ENCODE measurements around the gene SPECC1. TPM values are rescaled to one million over a fixed set of nuclear protein-coding genes. Genes with fewer than 3 reads are reported as not detected.

SPECC1 gene
- total and polyA plus RNA-seq, 9 of the 15 experiments (the other 6 are each of a cell fraction or from before 2014, with no cell fraction given), result 2.4 to 19.6 (median 14.7) TPM

DNA sequence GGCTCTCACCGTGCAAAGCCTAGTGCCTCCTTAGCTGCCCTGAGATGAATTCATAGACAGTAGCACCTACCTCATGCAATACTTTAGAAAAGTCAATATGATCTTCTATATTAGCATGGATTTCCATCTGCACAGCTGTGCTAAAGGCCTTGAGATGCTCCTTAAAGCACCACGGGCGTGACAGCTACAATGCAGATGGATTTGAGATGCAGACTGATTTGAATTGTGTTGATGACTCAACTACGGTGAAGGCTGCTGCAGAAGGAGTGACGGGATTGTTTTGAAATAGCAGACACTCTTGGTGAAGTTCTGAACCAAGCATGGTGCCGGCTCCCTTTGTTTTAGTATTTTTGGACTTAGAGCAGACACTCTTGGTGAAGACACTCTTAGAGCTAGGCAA, 88.2 kb downstream of the SPECC1 start:
- no peak overlapping the region for H3K9ac ChIP-seq (ENCODE audit: insufficient read depth in 1 of 2, low read depth in 2 of 2, low read length in 2 of 2)
- ATAC-seq (no peak), DNase-seq (ENCODE audit: extremely low read depth in 1 of 4, low spot score in 3 of 4) (no peak), FAIRE-seq (no peak)
- H2AFZ ChIP-seq (ENCODE audit: low read depth, low read length), result no peak overlapping the region
- no peak overlapping the region for H3K4me3 ChIP-seq
- no peaks in the 10 kb centered on the region for H3K4me1 ChIP-seq (replicated peaks in 1 of 2; ENCODE audit: control insufficient read depth in 2 of 2, insufficient read depth in 2 of 2, low read length in 2 of 2)
- H3K36me3 ChIP-seq (ENCODE audit: control insufficient read depth, insufficient read depth, low read length), result no peaks in the 10 kb centered on the region
- no peaks in the 10 kb centered on the region for H3K9me1 ChIP-seq (ENCODE audit: control insufficient read depth, insufficient read depth, low read length)
- intact Hi-C loops (cut with micrococcal nuclease), result loop anchor here (10.0 kb wide), 1 partner anchor 83 kb away; no protein-coding TSS in a partner anchor
- no peak overlapping the region for H3K4me2 ChIP-seq (ENCODE audit: insufficient read depth, low read length)
- no peaks in the 10 kb centered on the region for H4K20me1 ChIP-seq (replicated peaks; ENCODE audit: control insufficient read depth, insufficient read depth, low read length)
- H3K27me3 ChIP-seq (ENCODE audit: control insufficient read depth in 2 of 2, insufficient read depth in 2 of 2, low read length in 2 of 2), result no peaks in the 10 kb centered on the region
- in situ Hi-C loops (cut with MboI), result no loop called here
- ChIA-PET CTCF (ENCODE audit: low intra/inter-chr PET ratio) (no interaction called here), POLR2A (no interaction called here)
- 45% methylated on average over 5 of the region's 6 CpGs for WGBS (ENCODE audit: insufficient coverage, low coverage, missing lambda C conversion rate)
- no peaks in the 10 kb centered on the region for H3K79me2 ChIP-seq (ENCODE audit: control insufficient read depth, insufficient read depth, low read length)
- H3K27ac ChIP-seq (ENCODE audit: extremely low read depth, low read depth, low read length), result no peak overlapping the region
- BruUV-seq (replicated peaks), result no TSS peak
- H3K9me3 ChIP-seq (replicated peaks; ENCODE audit: control insufficient read depth, insufficient read depth, low read depth, low read length), result no peaks in the 10 kb centered on the region
- TF ChIP-seq SREBF1 (IDR thresholded peaks at IDR 0.05; ENCODE audit: borderline replicate concordance, low read depth, low read length), result no peak
- TF ChIP-seq ZNF217 (CRISPR knock-in tag; IDR thresholded peaks at IDR 0.05), result no peak
- TF ChIP-seq, protein P1, sequence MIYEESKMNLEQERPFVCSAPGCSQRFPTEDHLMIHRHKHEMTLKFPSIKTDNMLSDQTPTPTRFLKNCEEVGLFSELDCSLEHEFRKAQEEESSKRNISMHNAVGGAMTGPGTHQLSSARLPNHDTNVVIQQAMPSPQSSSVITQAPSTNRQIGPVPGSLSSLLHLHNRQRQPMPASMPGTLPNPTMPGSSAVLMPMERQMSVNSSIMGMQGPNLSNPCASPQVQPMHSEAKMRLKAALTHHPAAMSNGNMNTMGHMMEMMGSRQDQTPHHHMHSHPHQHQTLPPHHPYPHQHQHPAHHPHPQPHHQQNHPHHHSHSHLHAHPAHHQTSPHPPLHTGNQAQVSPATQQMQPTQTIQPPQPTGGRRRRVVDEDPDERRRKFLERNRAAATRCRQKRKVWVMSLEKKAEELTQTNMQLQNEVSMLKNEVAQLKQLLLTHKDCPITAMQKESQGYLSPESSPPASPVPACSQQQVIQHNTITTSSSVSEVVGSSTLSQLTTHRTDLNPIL (CRISPR knock-in tag; IDR thresholded peaks at IDR 0.05), result no peak
- no peak for TF ChIP-seq FOXM1 (IDR thresholded peaks at IDR 0.05; ENCODE audit: low read depth)
- TF ChIP-seq FOXM1 (CRISPR knock-in tag; IDR thresholded peaks at IDR 0.05; ENCODE audit: low read depth), result no peak
- no peak for TF ChIP-seq ZNF431 (CRISPR knock-in tag; IDR thresholded peaks at IDR 0.05)
- no peak for TF ChIP-seq BACH1 (tag; IDR thresholded peaks at IDR 0.05)
- no peak for TF ChIP-seq NRF1 (conservative IDR thresholded peaks at IDR 0.05 in 1 of 2, IDR thresholded peaks at IDR 0.05 in 1 of 2)
- no peak for TF ChIP-seq ELF2 (CRISPR knock-in tag; IDR thresholded peaks at IDR 0.05)
- TF ChIP-seq BRF1 (IDR thresholded peaks at IDR 0.05; ENCODE audit: borderline replicate concordance, extremely low read depth, insufficient read length), result no peak
- TF ChIP-seq, protein P2, sequence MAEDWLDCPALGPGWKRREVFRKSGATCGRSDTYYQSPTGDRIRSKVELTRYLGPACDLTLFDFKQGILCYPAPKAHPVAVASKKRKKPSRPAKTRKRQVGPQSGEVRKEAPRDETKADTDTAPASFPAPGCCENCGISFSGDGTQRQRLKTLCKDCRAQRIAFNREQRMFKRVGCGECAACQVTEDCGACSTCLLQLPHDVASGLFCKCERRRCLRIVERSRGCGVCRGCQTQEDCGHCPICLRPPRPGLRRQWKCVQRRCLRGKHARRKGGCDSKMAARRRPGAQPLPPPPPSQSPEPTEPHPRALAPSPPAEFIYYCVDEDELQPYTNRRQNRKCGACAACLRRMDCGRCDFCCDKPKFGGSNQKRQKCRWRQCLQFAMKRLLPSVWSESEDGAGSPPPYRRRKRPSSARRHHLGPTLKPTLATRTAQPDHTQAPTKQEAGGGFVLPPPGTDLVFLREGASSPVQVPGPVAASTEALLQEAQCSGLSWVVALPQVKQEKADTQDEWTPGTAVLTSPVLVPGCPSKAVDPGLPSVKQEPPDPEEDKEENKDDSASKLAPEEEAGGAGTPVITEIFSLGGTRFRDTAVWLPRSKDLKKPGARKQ (CRISPR knock-in tag; IDR thresholded peaks at IDR 0.05), result no peak
- TF ChIP-seq, protein P3, sequence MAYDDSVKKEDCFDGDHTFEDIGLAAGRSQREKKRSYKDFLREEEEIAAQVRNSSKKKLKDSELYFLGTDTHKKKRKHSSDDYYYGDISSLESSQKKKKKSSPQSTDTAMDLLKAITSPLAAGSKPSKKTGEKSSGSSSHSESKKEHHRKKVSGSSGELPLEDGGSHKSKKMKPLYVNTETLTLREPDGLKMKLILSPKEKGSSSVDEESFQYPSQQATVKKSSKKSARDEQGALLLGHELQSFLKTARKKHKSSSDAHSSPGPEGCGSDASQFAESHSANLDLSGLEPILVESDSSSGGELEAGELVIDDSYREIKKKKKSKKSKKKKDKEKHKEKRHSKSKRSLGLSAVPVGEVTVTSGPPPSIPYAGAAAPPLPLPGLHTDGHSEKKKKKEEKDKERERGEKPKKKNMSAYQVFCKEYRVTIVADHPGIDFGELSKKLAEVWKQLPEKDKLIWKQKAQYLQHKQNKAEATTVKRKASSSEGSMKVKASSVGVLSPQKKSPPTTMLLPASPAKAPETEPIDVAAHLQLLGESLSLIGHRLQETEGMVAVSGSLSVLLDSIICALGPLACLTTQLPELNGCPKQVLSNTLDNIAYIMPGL (CRISPR knock-in tag; IDR thresholded peaks at IDR 0.05), result no peak
- TF ChIP-seq ZNF175 (CRISPR knock-in tag; IDR thresholded peaks at IDR 0.05; ENCODE audit: low read depth), result no peak
- no peak for TF ChIP-seq NCOA1 (IDR thresholded peaks at IDR 0.05; ENCODE audit: low read depth)
- TF ChIP-seq TCF7 (IDR thresholded peaks at IDR 0.05; ENCODE audit: borderline replicate concordance), result no peak
- TF ChIP-seq, protein P4, sequence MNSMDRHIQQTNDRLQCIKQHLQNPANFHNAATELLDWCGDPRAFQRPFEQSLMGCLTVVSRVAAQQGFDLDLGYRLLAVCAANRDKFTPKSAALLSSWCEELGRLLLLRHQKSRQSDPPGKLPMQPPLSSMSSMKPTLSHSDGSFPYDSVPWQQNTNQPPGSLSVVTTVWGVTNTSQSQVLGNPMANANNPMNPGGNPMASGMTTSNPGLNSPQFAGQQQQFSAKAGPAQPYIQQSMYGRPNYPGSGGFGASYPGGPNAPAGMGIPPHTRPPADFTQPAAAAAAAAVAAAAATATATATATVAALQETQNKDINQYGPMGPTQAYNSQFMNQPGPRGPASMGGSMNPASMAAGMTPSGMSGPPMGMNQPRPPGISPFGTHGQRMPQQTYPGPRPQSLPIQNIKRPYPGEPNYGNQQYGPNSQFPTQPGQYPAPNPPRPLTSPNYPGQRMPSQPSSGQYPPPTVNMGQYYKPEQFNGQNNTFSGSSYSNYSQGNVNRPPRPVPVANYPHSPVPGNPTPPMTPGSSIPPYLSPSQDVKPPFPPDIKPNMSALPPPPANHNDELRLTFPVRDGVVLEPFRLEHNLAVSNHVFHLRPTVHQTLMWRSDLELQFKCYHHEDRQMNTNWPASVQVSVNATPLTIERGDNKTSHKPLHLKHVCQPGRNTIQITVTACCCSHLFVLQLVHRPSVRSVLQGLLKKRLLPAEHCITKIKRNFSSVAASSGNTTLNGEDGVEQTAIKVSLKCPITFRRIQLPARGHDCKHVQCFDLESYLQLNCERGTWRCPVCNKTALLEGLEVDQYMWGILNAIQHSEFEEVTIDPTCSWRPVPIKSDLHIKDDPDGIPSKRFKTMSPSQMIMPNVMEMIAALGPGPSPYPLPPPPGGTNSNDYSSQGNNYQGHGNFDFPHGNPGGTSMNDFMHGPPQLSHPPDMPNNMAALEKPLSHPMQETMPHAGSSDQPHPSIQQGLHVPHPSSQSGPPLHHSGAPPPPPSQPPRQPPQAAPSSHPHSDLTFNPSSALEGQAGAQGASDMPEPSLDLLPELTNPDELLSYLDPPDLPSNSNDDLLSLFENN (IDR thresholded peaks at IDR 0.05; ENCODE audit: low read depth in 2 of 2, low read length in 2 of 2), result no peak
